Spleen (tissue), 7 donors: Measurements from ENCODE around the gene PDLIM5.

Experiments
- CTCF ChIP-seq, 11 experiments: fragments of 200-600 bp in 7 of 11; fragments of 450-650 bp in 4 of 11; sonication (generic) in 4 of 11; IDR thresholded peaks in 8 of 11; conservative IDR thresholded peaks in 3 of 11; 1 replicate in 7 of 11; 2 replicates in 4 of 11; pipeline versions ENCODE4 v1.4.0 to v1.8.0; 2016 to 2021; ENCODE audit warnings: antibody characterized with exemption in 11 of 11, inconsistent platforms in 4 of 11, mild to moderate bottlenecking in 1 of 11
- POLR2A ChIP-seq, 3 donors: fragments of 450-650 bp; IDR thresholded peaks; one replicate each; pipeline ENCODE4 v1.5.1; 2017; ENCODE audit warnings: antibody characterized with exemption in 3 of 3, mild to moderate bottlenecking in 1 of 3
- POLR2AphosphoS5 ChIP-seq, 3 donors: sonication (generic); formaldehyde crosslinking; IDR thresholded peaks; one replicate each; pipeline ENCODE4 v1.5.1; 2017; ENCODE audit warnings: antibody characterized with exemption in 3 of 3
- donor health status: DM: no; HTN: no; CAD: no; lungs with moderate emphysema.
- donor health status: DM: no; HTN: no; CAD: no.
- donor health status: DM: no; HTN: no; CAD: no.

GRCh38 chr4:94537921-94538628 is 86.3 kb downstream of the PDLIM5 start:
- TF ChIP-seq POLR2A (IDR thresholded peaks at IDR 0.05) (no peak), CTCF (IDR thresholded peaks at IDR 0.05 in 8 of 11, conservative IDR thresholded peaks at IDR 0.05 in 3 of 11) (no peak), POLR2AphosphoS5 (IDR thresholded peaks at IDR 0.05) (no peak)
